GM10248 (cell line): ENCODE data around the gene SLAMF7.
"Not testable (repeated sequence)": the region's sequence is repeated elsewhere in the genome, so short reads cannot be mapped to it uniquely, and the experiment has no call there.

ENCODE experiments used
- CTCF ChIA-PET: fragments of 300-600 bp; sonication (Branson Sonifier 250); formaldehyde crosslinking; extraction: SDS; loops from one replicate; lab custom pipeline; 2021; ENCODE audit warnings: antibody characterized with exemption; lab: Yijun Ruan, JAX
- POLR2A ChIA-PET: fragments of 350-650 bp; sonication (Branson Sonifier 250); formaldehyde crosslinking; extraction: SDS; loops from one replicate; lab custom pipeline; 2020; ENCODE audit warnings: antibody characterized with exemption; lab: Yijun Ruan, JAX
- DNase-seq: peaks from one replicate; pipeline ENCODE4 v3.0.0; 2012; ENCODE audit errors: extremely low spot score
- CTCF ChIP-seq: IDR thresholded peaks from 2 replicates; pipeline ENCODE4 v1.5.1; 2012; ENCODE audit warnings: mild to moderate bottlenecking, low read depth; ENCODE audit errors: extremely low read depth, missing control alignments, control extremely low read depth

The SLAMF7 gene

GRCh38 chr1:160739098-160739511 is at the start of gene SLAMF7:
Gene SLAMF7 (plus strand): TSS chr1:160739247. CDS start chr1:160739302, 55 bp downstream.
- CTCF ChIA-PET: interaction anchor here (0.8 to 8.2 kb wide), 12 partner anchors 10 to 215 kb away, joined by 3 to 67 read pairs (median 4); partner anchors contain the start of gene CD48
- POLR2A ChIA-PET: interaction anchor here (0.5 to 1.7 kb wide), 6 partner anchors 9 to 228 kb away, joined by 3 to 5 read pairs (median 4); no protein-coding TSS in a partner anchor
- peak; percentile 52 for DNase-seq
- no peak for TF ChIP-seq CTCF

GRCh38 chr1:160692390-160692789 is 46.7 kb upstream of the SLAMF7 start:
- peak; percentile 4 for TF ChIP-seq CTCF
- DNase-seq, POLR2A ChIA-PET: not testable (repeated sequence)
- CTCF ChIA-PET: interaction anchor here (0.9 to 1.7 kb wide), 4 partner anchors 12 to 76 kb away, joined by 3 to 7 read pairs (median 4); no protein-coding TSS in a partner anchor

- TF ChIP-seq CTCF: no peak
- POLR2A ChIA-PET: no interaction called here
- DNase-seq: no peak
- CTCF ChIA-PET: interaction anchor here (1.2 to 1.3 kb wide), 2 partner anchors 11 to 19 kb away, joined by 3 to 4 read pairs; no protein-coding TSS in a partner anchor
These were observed 36.9 kb upstream of the SLAMF7 start for GRCh38 chr1:160702100-160702499.

- DNase-seq: no peak
- POLR2A ChIA-PET: no interaction called here
- no peak for TF ChIP-seq CTCF
- CTCF ChIA-PET: interaction anchor here (1.1 to 3.5 kb wide), 4 partner anchors 24 to 131 kb away, joined by 3 to 10 read pairs (median 6); no protein-coding TSS in a partner anchor
These were observed 34.8 kb upstream of the SLAMF7 start for GRCh38 chr1:160704250-160704649.

GRCh38 chr1:160705212-160705621 is 33.8 kb upstream of the SLAMF7 start:
- DNase-seq, POLR2A ChIA-PET: not testable (repeated sequence)
- CTCF ChIA-PET: interaction anchor here (1.1 to 3.5 kb wide), 3 partner anchors 25 to 40 kb away, joined by 3 to 10 read pairs (median 3); no protein-coding TSS in a partner anchor

- TF ChIP-seq CTCF: no peak
- POLR2A ChIA-PET: no interaction called here
- CTCF ChIA-PET: interaction anchor here (1.1 to 3.5 kb wide), 2 partner anchors 25 to 40 kb away, joined by 3 to 10 read pairs; no protein-coding TSS in a partner anchor
- no peak for DNase-seq
These were observed 33.3 kb upstream of the SLAMF7 start for GRCh38 chr1:160705742-160706141.

- POLR2A ChIA-PET: interaction anchor here (0.6 to 1.6 kb wide), 2 partner anchors 33 to 1666 kb away, joined by 3 to 4 read pairs; partner anchors contain the start of gene SLAMF7
- DNase-seq: no peak
- no peak for TF ChIP-seq CTCF
- CTCF ChIA-PET: interaction anchor here (1.6 to 3.7 kb wide), 6 partner anchors 17 to 248 kb away, joined by 5 to 30 read pairs (median 12); partner anchors contain the start of gene ITLN2
These were observed 32.4 kb upstream of the SLAMF7 start for GRCh38 chr1:160706526-160707235.
